ENCODE data around the gene SHROOM2. TPM values are rescaled to one million over a fixed set of nuclear protein-coding genes. Genes with fewer than 3 reads are reported as not detected.

Gene SHROOM2
- total RNA-seq, 1 donor from 2014 or later, result 9.6 TPM

DNA sequence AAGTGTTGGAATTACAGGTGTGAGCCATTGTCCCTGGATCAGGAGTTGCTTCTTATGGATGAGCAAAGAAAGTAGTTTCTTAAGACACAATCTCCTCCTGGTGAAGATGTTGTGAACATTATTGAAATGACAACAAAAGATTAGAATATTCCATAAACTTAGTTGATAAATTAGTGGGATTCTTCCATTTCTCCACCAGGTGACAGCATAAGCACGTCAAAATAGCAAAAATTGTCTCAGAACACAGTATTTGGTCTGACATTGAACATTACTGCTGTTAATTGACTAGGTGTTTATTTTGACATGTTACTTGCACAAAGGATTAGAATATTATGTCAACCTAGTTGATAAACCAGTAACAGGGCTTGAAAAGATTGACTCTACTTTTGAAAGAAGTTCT is 202.5 kb downstream of the SHROOM2 start:
- H3K4me1 ChIP-seq, result no peaks in the 10 kb centered on the region
- H3K36me3 ChIP-seq, result no peaks in the 10 kb centered on the region
- ATAC-seq, result no peak
- TF ChIP-seq, protein P1, sequence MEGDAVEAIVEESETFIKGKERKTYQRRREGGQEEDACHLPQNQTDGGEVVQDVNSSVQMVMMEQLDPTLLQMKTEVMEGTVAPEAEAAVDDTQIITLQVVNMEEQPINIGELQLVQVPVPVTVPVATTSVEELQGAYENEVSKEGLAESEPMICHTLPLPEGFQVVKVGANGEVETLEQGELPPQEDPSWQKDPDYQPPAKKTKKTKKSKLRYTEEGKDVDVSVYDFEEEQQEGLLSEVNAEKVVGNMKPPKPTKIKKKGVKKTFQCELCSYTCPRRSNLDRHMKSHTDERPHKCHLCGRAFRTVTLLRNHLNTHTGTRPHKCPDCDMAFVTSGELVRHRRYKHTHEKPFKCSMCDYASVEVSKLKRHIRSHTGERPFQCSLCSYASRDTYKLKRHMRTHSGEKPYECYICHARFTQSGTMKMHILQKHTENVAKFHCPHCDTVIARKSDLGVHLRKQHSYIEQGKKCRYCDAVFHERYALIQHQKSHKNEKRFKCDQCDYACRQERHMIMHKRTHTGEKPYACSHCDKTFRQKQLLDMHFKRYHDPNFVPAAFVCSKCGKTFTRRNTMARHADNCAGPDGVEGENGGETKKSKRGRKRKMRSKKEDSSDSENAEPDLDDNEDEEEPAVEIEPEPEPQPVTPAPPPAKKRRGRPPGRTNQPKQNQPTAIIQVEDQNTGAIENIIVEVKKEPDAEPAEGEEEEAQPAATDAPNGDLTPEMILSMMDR (IDR thresholded peaks at IDR 0.05), result peak; percentile 37
- DNase-seq, result no peak
- H3K27ac ChIP-seq, result no peak overlapping the region
- intact Hi-C loops (cut with DNase I), result no loop called here
- H3K9me3 ChIP-seq, result no peaks in the 10 kb centered on the region
- no peak overlapping the region for H3K4me3 ChIP-seq
- H3K27me3 ChIP-seq, result no peaks in the 10 kb centered on the region

- Histone ChIP-seq H3K36me3 (no peaks in the 10 kb centered on the region), H3K27ac (no peak overlapping the region), H3K27me3 (no peaks in the 10 kb centered on the region), H3K4me3 (no peak overlapping the region), H3K9me3 (no peaks in the 10 kb centered on the region), H3K4me1 (no peaks in the 10 kb centered on the region)
- TF ChIP-seq, protein P1 (IDR thresholded peaks at IDR 0.05), result no peak
- no peak for DNase-seq
- no peak for ATAC-seq
- intact Hi-C loops (cut with DNase I), result no loop called here
Observed at GRCh38 chrX:9992061-9992460, 205.8 kb downstream of the SHROOM2 start.

DNA sequence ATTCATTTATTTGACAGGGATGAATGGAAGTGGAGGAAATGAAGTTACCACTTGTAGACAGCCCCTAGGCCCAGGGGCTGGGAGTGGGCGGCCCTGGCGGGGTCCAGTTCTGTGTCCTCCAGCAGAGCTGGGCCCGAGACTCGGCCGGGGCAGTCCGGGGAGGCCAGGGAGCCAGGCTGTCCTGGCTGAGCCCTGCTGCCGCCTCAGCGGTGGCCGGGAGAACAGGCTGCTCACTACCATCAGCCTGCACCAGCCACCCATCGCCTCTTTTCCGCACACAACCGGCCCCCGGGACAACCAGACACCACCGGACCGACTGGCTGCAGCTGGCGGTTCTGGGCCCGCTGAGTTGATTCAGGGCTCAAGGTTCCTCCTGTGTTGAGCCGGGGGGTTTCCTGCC is 206.5 kb downstream of the SHROOM2 start:
- DNase-seq, result no peak
- Histone ChIP-seq H3K36me3 (no peaks in the 10 kb centered on the region), H3K9me3 (no peaks in the 10 kb centered on the region), H3K4me1 (no peaks in the 10 kb centered on the region), H3K27ac (no peak overlapping the region), H3K27me3 (no peaks in the 10 kb centered on the region), H3K4me3 (no peak overlapping the region)
- TF ChIP-seq, protein P1 (IDR thresholded peaks at IDR 0.05), result no peak
- intact Hi-C loops (cut with DNase I), result no loop called here
- ATAC-seq, result no peak

- DNase-seq (peak; percentile 88), ATAC-seq (peak; percentile 99)
- intact Hi-C loops (cut with DNase I), result no loop called here
- TF ChIP-seq, protein P1 (IDR thresholded peaks at IDR 0.05), result peak; percentile 89
- no peak overlapping the region for H3K27ac ChIP-seq
- H3K9me3 ChIP-seq, result no peaks in the 10 kb centered on the region
- H3K4me1 ChIP-seq, result no peaks in the 10 kb centered on the region
- H3K27me3 ChIP-seq, result no peaks in the 10 kb centered on the region
- H3K4me3 ChIP-seq, result no peak overlapping the region
- H3K36me3 ChIP-seq, result no peaks in the 10 kb centered on the region
Observed at GRCh38 chrX:9995855-9996339, 209.7 kb downstream of the SHROOM2 start.

DNA sequence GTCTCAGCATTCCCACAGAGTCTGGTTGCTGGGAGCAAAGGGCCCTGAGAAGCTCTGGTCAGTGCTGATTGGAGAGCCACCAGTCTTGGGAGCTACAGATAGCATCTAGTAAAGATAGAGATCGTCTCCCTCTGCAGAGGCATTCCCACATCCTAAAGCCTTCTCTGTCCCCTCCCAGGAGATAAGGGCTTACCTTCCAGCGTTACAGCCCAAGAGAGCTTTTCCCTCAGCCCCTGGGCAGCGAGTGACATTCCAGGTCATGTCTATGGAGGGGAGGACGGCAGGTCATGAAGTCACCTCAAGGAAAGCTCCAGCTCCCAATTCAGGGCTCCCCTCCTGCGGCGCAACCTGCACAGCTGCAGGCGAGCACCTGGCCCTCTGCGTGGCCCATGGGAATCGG is 210.8 kb downstream of the SHROOM2 start:
- TF ChIP-seq, protein P1 (IDR thresholded peaks at IDR 0.05), result no peak
- intact Hi-C loops (cut with DNase I), result no loop called here
- Histone ChIP-seq H3K9me3 (no peaks in the 10 kb centered on the region), H3K27ac (no peak overlapping the region), H3K36me3 (no peaks in the 10 kb centered on the region), H3K4me1 (no peaks in the 10 kb centered on the region), H3K27me3 (no peaks in the 10 kb centered on the region), H3K4me3 (no peak overlapping the region)
- ATAC-seq (no peak), DNase-seq (no peak)

DNA sequence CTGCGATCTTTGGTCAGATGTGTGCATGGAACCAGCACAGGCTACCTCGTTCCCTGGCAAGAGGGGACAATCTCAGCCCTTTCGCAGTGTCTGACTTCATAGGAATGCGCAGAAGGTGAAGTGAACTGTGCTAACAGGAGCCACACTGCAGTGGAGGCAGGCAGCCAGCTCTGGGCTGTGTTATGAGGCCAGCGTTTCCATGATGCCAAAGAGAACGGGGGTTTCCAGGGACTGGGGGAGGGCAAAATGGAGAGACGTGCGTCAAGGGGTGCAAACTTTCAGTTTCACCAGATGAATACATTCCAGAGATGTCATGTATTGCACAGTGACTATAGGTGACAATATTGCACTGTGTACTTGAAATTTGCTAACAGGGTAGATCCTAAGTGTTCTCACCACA is 211.3 kb downstream of the SHROOM2 start:
- Histone ChIP-seq H3K9me3 (no peaks in the 10 kb centered on the region), H3K4me1 (no peaks in the 10 kb centered on the region), H3K27ac (no peak overlapping the region), H3K4me3 (no peak overlapping the region), H3K27me3 (no peaks in the 10 kb centered on the region), H3K36me3 (no peaks in the 10 kb centered on the region)
- TF ChIP-seq, protein P1 (IDR thresholded peaks at IDR 0.05), result no peak
- peak; percentile 72 for ATAC-seq
- intact Hi-C loops (cut with DNase I), result no loop called here
- no peak for DNase-seq

Measured in upper lobe of right lung (tissue), 1 donor.